GM21717 (cell line): Measurements from ENCODE around the gene DSCAML1.

Experiments used
- ATAC-seq: cut with Tn5 transposase; IDR thresholded peaks from one replicate; pipeline ENCODE4 v1.9.1; 2021; ENCODE audit warnings: mild to moderate bottlenecking, moderate library complexity; ENCODE audit not compliant: unreplicated experiment

The DSCAML1 gene

GRCh38 chr11:117731722-117732290 is 65.2 kb downstream of the DSCAML1 start:
- no peak for ATAC-seq

GRCh38 chr11:117730208-117730800 is 66.7 kb downstream of the DSCAML1 start:
- ATAC-seq = no peak

- ATAC-seq = no peak
Measured at GRCh38 chr11:117725048-117725734, 71.8 kb downstream of the DSCAML1 start.

GRCh38 chr11:117724621-117725020 is 72.4 kb downstream of the DSCAML1 start:
- ATAC-seq = no peak

GRCh38 chr11:117724104-117724503 is 72.9 kb downstream of the DSCAML1 start:
- ATAC-seq = no peak

- ATAC-seq = no peak
Measured at GRCh38 chr11:117723277-117724024, 73.6 kb downstream of the DSCAML1 start.

- no peak for ATAC-seq
Measured at GRCh38 chr11:117722082-117722481, 74.9 kb downstream of the DSCAML1 start.

GRCh38 chr11:117720061-117720511 is 76.9 kb downstream of the DSCAML1 start:
- no peak for ATAC-seq

GRCh38 chr11:117719480-117719879 is 77.5 kb downstream of the DSCAML1 start:
- ATAC-seq = no peak

GRCh38 chr11:117717485-117718314 is 79.3 kb downstream of the DSCAML1 start:
- ATAC-seq = no peak

GRCh38 chr11:117716521-117717440 is 80.2 kb downstream of the DSCAML1 start:
- no peak for ATAC-seq

GRCh38 chr11:117715801-117716200 is 81.2 kb downstream of the DSCAML1 start:
- ATAC-seq = no peak

- ATAC-seq = no peak
Measured at GRCh38 chr11:117713538-117713991, 83.5 kb downstream of the DSCAML1 start.

GRCh38 chr11:117712530-117712929 is 84.5 kb downstream of the DSCAML1 start:
- no peak for ATAC-seq

- ATAC-seq = no peak
Measured at GRCh38 chr11:117711331-117711730, 85.7 kb downstream of the DSCAML1 start.

- ATAC-seq = no peak
Measured at GRCh38 chr11:117710211-117710610, 86.8 kb downstream of the DSCAML1 start.

GRCh38 chr11:117706322-117706814 is 90.6 kb downstream of the DSCAML1 start:
- no peak for ATAC-seq

GRCh38 chr11:117705866-117706265 is 91.2 kb downstream of the DSCAML1 start:
- ATAC-seq = no peak

GRCh38 chr11:117704395-117705100 is 92.5 kb downstream of the DSCAML1 start:
- ATAC-seq = no peak
